Epithelial cell of proximal tubule (primary cell): ENCODE data around the gene RFPL3. TPM values are rescaled to one million over a fixed set of nuclear protein-coding genes. Genes with fewer than 3 reads are reported as not detected.
"Not testable (repeated sequence)": the region's sequence is repeated elsewhere in the genome, so short reads cannot be mapped to it uniquely, and the experiment has no call there.

Experiments
- DNase-seq: peaks from one replicate; pipeline ENCODE4 v3.0.0-alpha.2; 2011; ENCODE audit warnings: low read depth
- H3K4me3 ChIP-seq: 2 replicates; pipeline ENCODE4 v1.5.1; 2011; ENCODE audit warnings: low read depth, mild to moderate bottlenecking, low read length
- total RNA-seq: library from RNA; depleted of rRNA; stranded (reverse); fragments of >200 nt; gene quantifications from 2 replicates; pipeline ENCODE4 v1.2.3, GENCODE V29; 2015
- TF ChIP-seq, protein P1 (sequence below): conservative IDR thresholded peaks from 2 replicates; pipeline ENCODE4 v1.5.1; 2012; ENCODE audit warnings: low read depth, mild to moderate bottlenecking, low read length

Gene RFPL3
- total RNA-seq, 1 donor from 2014 or later = not detected

- DNase-seq = no peak
- TF ChIP-seq, protein P1, sequence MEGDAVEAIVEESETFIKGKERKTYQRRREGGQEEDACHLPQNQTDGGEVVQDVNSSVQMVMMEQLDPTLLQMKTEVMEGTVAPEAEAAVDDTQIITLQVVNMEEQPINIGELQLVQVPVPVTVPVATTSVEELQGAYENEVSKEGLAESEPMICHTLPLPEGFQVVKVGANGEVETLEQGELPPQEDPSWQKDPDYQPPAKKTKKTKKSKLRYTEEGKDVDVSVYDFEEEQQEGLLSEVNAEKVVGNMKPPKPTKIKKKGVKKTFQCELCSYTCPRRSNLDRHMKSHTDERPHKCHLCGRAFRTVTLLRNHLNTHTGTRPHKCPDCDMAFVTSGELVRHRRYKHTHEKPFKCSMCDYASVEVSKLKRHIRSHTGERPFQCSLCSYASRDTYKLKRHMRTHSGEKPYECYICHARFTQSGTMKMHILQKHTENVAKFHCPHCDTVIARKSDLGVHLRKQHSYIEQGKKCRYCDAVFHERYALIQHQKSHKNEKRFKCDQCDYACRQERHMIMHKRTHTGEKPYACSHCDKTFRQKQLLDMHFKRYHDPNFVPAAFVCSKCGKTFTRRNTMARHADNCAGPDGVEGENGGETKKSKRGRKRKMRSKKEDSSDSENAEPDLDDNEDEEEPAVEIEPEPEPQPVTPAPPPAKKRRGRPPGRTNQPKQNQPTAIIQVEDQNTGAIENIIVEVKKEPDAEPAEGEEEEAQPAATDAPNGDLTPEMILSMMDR = no peak
- no peak overlapping the region for H3K4me3 ChIP-seq
Observed at GRCh38 chr22:32333769-32334659, 23.7 kb upstream of the RFPL3 start.

DNA sequence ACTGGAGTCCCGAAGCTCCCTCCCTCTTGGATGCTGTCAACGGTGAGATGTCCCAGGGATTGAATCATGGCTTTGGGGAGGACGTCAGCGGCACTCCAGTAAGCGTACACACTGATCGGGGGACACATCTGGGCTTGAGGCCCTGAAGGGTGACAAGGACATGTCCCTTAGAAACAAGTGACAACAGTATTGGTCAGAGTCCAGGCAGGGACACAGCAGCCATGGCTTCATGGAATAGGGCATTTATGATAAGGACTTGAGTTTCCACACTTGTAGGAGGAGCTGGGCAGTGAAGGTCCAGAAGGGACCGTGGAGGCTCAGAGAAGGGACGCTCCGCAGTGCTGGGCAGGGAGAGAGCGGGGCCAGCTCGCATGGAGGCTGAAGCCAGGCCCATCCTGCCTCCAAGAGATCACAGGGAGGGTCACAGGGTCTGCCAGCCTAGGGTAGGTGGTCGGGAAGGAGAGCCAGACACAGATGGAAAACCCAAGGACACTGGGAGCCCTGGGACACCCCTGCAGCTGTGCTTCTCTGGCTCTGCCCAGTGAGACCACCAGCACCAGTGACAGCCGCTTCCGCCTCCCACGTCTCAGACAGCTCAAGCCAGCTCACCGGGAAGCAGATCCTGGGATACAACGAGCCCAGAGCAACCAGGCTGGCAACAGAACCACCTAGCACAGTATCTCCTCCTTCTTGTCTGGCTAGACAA is 22.9 kb upstream of the RFPL3 start:
- no peak for DNase-seq
- TF ChIP-seq, protein P1 = no peak
- H3K4me3 ChIP-seq = no peak overlapping the region

- no peak for DNase-seq
- H3K4me3 ChIP-seq = no peak overlapping the region
- TF ChIP-seq, protein P1 = no peak
Observed at GRCh38 chr22:32335471-32335870, 22.2 kb upstream of the RFPL3 start.

DNA sequence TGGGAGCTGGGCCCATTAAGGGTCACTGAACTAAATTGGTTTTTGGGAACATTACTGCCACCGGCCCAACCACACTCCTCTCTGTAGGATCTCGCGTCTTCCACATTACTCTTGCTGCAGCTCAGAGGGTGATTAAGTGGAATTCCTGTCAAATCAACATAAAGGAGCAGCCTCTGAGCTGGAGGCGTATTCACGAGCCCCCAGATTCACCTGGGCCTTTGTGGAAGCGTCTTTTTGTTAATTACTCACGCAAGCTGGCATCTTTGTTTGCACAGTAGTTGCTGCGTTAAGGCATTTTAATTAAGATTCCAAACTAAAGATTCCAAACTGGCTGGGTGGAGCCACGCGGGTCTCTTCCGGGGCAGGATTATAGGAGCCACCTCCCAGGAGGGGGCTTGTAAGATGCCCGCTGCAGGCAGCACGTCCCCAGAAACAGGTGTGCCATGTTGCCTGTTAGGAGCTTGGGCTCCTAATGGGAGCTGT is 21.5 kb upstream of the RFPL3 start:
- no peak for DNase-seq
- no peak overlapping the region for H3K4me3 ChIP-seq
- TF ChIP-seq, protein P1 = no peak

- TF ChIP-seq, protein P1 = no peak
- DNase-seq = no peak
- no peak overlapping the region for H3K4me3 ChIP-seq
Observed at GRCh38 chr22:32336771-32337424, 20.8 kb upstream of the RFPL3 start.

DNA sequence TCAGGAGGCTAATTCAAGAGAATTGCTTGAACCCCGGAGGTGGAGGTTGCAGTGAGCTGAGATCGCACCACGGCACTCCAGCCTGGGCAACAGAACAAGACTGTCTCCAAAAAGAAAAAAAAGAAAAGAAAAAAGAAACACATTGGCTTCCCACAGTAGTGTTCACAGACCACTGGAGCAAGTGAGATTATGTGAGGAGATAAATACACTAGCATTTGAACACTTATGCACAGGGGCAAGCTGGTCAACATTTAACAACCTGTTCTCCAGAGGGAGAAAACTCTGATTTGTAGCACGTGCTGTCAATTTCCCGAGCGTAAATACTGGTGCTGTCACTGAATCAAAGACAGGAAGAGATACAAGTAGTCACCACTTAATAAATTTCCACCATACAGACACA is 20.2 kb upstream of the RFPL3 start:
- DNase-seq, H3K4me3 ChIP-seq: not testable (repeated sequence)

GRCh38 chr22:32338757-32339156 is 18.9 kb upstream of the RFPL3 start:
- no peak for DNase-seq
- no peak overlapping the region for H3K4me3 ChIP-seq
- TF ChIP-seq, protein P1 = no peak
